ENCODE measurements around the gene CHST12.

- TF ChIP-seq POLR2AphosphoS5 (IDR thresholded peaks at IDR 0.05) = no peak
- TF ChIP-seq POLR2A (IDR thresholded peaks at IDR 0.05) = no peak
Observed at GRCh38 chr7:2437537-2438148, 34.2 kb downstream of the CHST12 start.

Measured in transverse colon (tissue), 3 donors.